K562 (cell line): Measurements from ENCODE around the gene VSIG1.

Experiments
- EGR1 ChIP-seq: fragments of 450-650 bp; conservative IDR thresholded peaks from 2 replicates; pipeline ENCODE4 v1.6.1; 2017; ENCODE audit warnings: mild to moderate bottlenecking
- GABPA ChIP-seq: fragments of 200-800 bp; sonication (Bioruptor generic); conservative IDR thresholded peaks from 2 replicates; pipeline ENCODE4 v1.6.1; 2016; ENCODE audit warnings: low read depth, missing genetic modification characterization, missing compliant biosample characterization
- IRF2 ChIP-seq: sonication (generic); formaldehyde crosslinking; IDR thresholded peaks from 2 replicates; pipeline ENCODE4 v1.8.1; 2022; ENCODE audit warnings: mild to moderate bottlenecking, missing genetic modification reagents
- MXI1 ChIP-seq: IDR thresholded peaks from 2 replicates; pipeline ENCODE4 v1.6.1; 2011; ENCODE audit warnings: low read depth, mild to moderate bottlenecking, improper control_type of control experiment, low read length
- MYNN ChIP-seq, 2 experiments: sonication (generic); formaldehyde crosslinking in 1 of 2; IDR thresholded peaks; 2 replicates each; pipeline versions ENCODE4 v1.5.0 to v1.6.1; 2016 to 2020; ENCODE audit warnings: antibody characterized with exemption in 1 of 2, missing genetic modification reagents in 1 of 2
- POLR3A ChIP-seq: IDR thresholded peaks from 2 replicates; pipeline ENCODE4 v1.6.1; 2011; ENCODE audit warnings: borderline replicate concordance, mild to moderate bottlenecking, moderate library complexity; ENCODE audit not compliant: insufficient read length, insufficient read depth; ENCODE audit errors: extremely low read depth
- RCOR1 ChIP-seq, 2 experiments: IDR thresholded peaks; 2 replicates each; pipeline ENCODE4 v1.6.1; 2012; ENCODE audit warnings: low read depth in 2 of 2, low read length in 2 of 2, borderline replicate concordance in 1 of 2, improper control_type of control experiment in 1 of 2
- TCF7L2 ChIP-seq: fragments of 150-350 bp; IDR thresholded peaks from 2 replicates; pipeline ENCODE4 v1.6.1; 2016; ENCODE audit warnings: low read depth, mild to moderate bottlenecking, low read length, moderate library complexity
- TSHZ1 ChIP-seq: fragments of 250-450 bp; sonication (Bioruptor Pico); IDR thresholded peaks from 2 replicates; pipeline ENCODE4 v1.4.0; 2020; ENCODE audit warnings: mild to moderate bottlenecking, moderate library complexity
- ZBTB33 ChIP-seq: sonication (generic); formaldehyde crosslinking; IDR thresholded peaks from 2 replicates; pipeline ENCODE4 v1.8.1; 2023; ENCODE audit warnings: mild to moderate bottlenecking, missing genetic modification reagents
- ZNF282 ChIP-seq: sonication (generic); formaldehyde crosslinking; IDR thresholded peaks from 2 replicates; pipeline ENCODE4 v1.8.1; 2023; ENCODE audit warnings: missing genetic modification reagents
- ZNF668 ChIP-seq: fragments of 250-450 bp; sonication (Bioruptor Pico); IDR thresholded peaks from 2 replicates; pipeline ENCODE4 v1.8.0; 2022; ENCODE audit warnings: mild to moderate bottlenecking, inconsistent platforms

- no peak for TF ChIP-seq POLR3A
- no peak for TF ChIP-seq GABPA (tag)
- TF ChIP-seq ZNF282 (CRISPR knock-in tag), result no peak
- no peak for TF ChIP-seq ZNF668
- no peak for TF ChIP-seq MYNN (IDR thresholded peaks at IDR 0.05)
- no peak for TF ChIP-seq MYNN (CRISPR knock-in tag; IDR thresholded peaks at IDR 0.05)
- TF ChIP-seq TCF7L2, result no peak
- no peak for TF ChIP-seq RCOR1 (IDR thresholded peaks at IDR 0.05; ENCODE audit: borderline replicate concordance in 1 of 2, low read depth in 2 of 2, low read length in 2 of 2)
- no peak for TF ChIP-seq ZBTB33 (CRISPR knock-in tag)
- no peak for TF ChIP-seq EGR1
- TF ChIP-seq MXI1, result no peak
- TF ChIP-seq IRF2 (CRISPR knock-in tag), result no peak
- no peak for TF ChIP-seq TSHZ1 (CRISPR knock-in tag)
Measured at GRCh38 chrX:108126661-108127060, 81.8 kb downstream of the VSIG1 start.
